Measurements from ENCODE around the gene PXDN.

DNA sequence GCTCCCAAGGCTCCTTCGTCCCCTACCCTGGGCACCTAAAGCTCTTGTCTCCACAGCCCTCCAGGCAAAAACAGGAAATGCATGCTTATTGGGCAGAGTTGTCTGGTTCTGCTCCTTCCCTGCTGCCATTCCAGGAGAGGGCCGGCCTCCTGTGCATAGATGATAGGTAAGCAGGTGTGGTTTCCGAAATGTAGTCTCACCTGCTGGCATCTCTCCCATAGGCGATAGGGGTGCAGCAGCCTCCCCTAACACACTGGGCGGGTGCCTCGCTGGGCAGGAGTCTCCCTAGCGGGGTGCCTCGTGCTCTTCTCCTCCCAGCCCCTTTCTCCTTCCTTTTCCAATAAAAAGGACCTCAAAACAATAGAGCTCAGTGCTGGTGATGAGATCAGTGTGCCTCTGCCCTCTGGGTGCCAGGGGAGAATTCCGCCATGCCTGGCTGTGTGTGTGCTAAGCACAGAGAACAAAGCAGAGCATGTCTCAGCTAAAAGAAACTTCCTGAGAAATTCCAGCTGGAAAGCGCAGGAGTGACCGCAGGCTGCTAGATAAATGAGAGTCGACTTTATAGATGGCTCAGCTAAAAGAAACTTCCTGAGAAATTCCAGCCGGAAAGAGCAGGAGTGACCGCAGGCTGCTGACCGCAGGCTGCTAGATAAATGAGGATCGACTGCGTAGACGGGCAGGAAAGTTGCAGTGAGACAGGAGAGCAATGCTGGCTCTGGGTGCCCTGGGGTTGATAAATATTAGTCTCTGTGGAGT lies 11.3 kb upstream of the PXDN start:
- TF ChIP-seq CTCF (conservative IDR thresholded peaks at IDR 0.05; ENCODE audit: low read length) (no peak), EZH2phosphoT487 (IDR thresholded peaks at IDR 0.05; ENCODE audit: borderline replicate concordance) (no peak)

Measured in Loucy (cell line).